Keratinocyte (primary cell): ENCODE data around the gene ANKRD37.

ENCODE experiments used
- CTCF ChIP-seq, 3 experiments: IDR thresholded peaks in 1 of 3; conservative IDR thresholded peaks in 1 of 3; optimal IDR thresholded peaks in 1 of 3; 2 replicates in 2 of 3; 3 replicates in 1 of 3; pipeline versions ENCODE3 to v1.5.1; 2011; ENCODE audit warnings: low read length in 3 of 3, mild to moderate bottlenecking in 3 of 3, moderate library complexity in 2 of 3, control low read depth in 1 of 3, inconsistent platforms in 1 of 3; ENCODE audit not compliant: insufficient read depth in 2 of 3; ENCODE audit errors: extremely low read depth in 1 of 3
- EZH2 ChIP-seq: IDR thresholded peaks from one replicate; pipeline ENCODE4 v1.6.1; 2012; ENCODE audit warnings: inconsistent platforms, mild to moderate bottlenecking, low read length, moderate library complexity

GRCh38 chr4:185361872-185362271 lies 34.8 kb upstream of the ANKRD37 start:
- TF ChIP-seq CTCF (optimal IDR thresholded peaks at IDR 0.05 in 1 of 3, IDR thresholded peaks at IDR 0.05 in 1 of 3, conservative IDR thresholded peaks at IDR 0.05 in 1 of 3; ENCODE audit: extremely low read depth in 1 of 3, insufficient read depth in 2 of 3, low read length in 3 of 3) (no peak), EZH2 (no peak)
